ENCODE measurements around the gene AUTS2. TPM values are rescaled to one million over a fixed set of nuclear protein-coding genes. Genes with fewer than 3 reads are reported as not detected.

AUTS2 gene
- total RNA-seq, 1 experiment from 2014 or later = 256 TPM

- no CpG with 5 or more reads among the region's 5 CpGs for WGBS (ENCODE audit: extremely low coverage, insufficient read length, low lambda C conversion rate)
- H2AK5ac ChIP-seq (ENCODE audit: insufficient read length, low read length) = no peak overlapping the region
- TF ChIP-seq CTCF (conservative IDR thresholded peaks at IDR 0.05) = no peak
- H3K79me1 ChIP-seq (ENCODE audit: insufficient read depth, low read depth, low read length, poor library complexity, severe bottlenecking) = no peaks in the 10 kb centered on the region
- no peak overlapping the region for H3K56ac ChIP-seq (ENCODE audit: insufficient read length, low read depth, low read length)
- no peak overlapping the region for H2BK20ac ChIP-seq (ENCODE audit: low read depth, low read length, poor library complexity, severe bottlenecking)
- no peak overlapping the region for H3T11ph ChIP-seq (ENCODE audit: low read length)
- H2BK5ac ChIP-seq (ENCODE audit: insufficient read length, low read length) = no peak overlapping the region
- no peaks in the 10 kb centered on the region for H3K27me3 Mint-ChIP-seq (ENCODE audit: low read depth)
- H3K79me2 ChIP-seq (ENCODE audit: insufficient read depth, low read length) = no peaks in the 10 kb centered on the region
- no peak overlapping the region for H3K14ac ChIP-seq (ENCODE audit: insufficient read depth, low read length)
- H2BK15ac ChIP-seq (ENCODE audit: low read depth, low read length) = no peak overlapping the region
- no peaks in the 10 kb centered on the region for H3K4me1 ChIP-seq (ENCODE audit: insufficient read depth, low read length)
- no peak overlapping the region for H3K9ac ChIP-seq (ENCODE audit: extremely low read depth, insufficient read length, low read length)
- no peaks in the 10 kb centered on the region for H3K9me3 ChIP-seq (ENCODE audit: control insufficient read depth, low read depth, low read length)
- H3K4me2 ChIP-seq (ENCODE audit: insufficient read depth, insufficient read length, low read length) = no peak overlapping the region
- H2BK120ac ChIP-seq (ENCODE audit: low read depth, low read length, poor library complexity, severe bottlenecking) = no peak overlapping the region
- H3K36me3 Mint-ChIP-seq (ENCODE audit: insufficient read depth in 1 of 3, low read depth in 3 of 3) = no peaks in the 10 kb centered on the region
- H4K20me1 ChIP-seq (ENCODE audit: control insufficient read depth, insufficient read depth, insufficient read length) = no peaks in the 10 kb centered on the region
- H4K5ac ChIP-seq (ENCODE audit: insufficient read length, low read depth, low read length) = no peak overlapping the region
- H3K27ac Mint-ChIP-seq = no peak overlapping the region
- no peaks in the 10 kb centered on the region for H3K27me3 ChIP-seq (ENCODE audit: insufficient read depth, low read length)
- H3K27ac ChIP-seq (ENCODE audit: insufficient read length, low read depth, low read length) = no peak overlapping the region
- H3K4me1 Mint-ChIP-seq = no peaks in the 10 kb centered on the region
- H4K91ac ChIP-seq (ENCODE audit: insufficient read length, low read depth, low read length) = no peak overlapping the region
- H3K9me3 Mint-ChIP-seq = no peaks in the 10 kb centered on the region
- H3K4ac ChIP-seq (ENCODE audit: low read depth, low read length) = no peak overlapping the region
- no peak overlapping the region for H2BK12ac ChIP-seq (ENCODE audit: insufficient read length, low read depth, low read length)
- no peak overlapping the region for H4K8ac ChIP-seq (replicated peaks; ENCODE audit: insufficient read length, low read depth, low read length)
- H2AFZ ChIP-seq (ENCODE audit: low read length) = no peak overlapping the region
- no peak for DNase-seq
- H3K4me3 Mint-ChIP-seq = no peak overlapping the region
- H3K18ac ChIP-seq (ENCODE audit: insufficient read length, low read depth, low read length) = no peak overlapping the region
- H3K23me2 ChIP-seq (ENCODE audit: insufficient read length, low read depth, low read length, poor library complexity, severe bottlenecking) = no peaks in the 10 kb centered on the region
- no peak overlapping the region for H3K23ac ChIP-seq (ENCODE audit: insufficient read length, low read depth, low read length)
Observed at GRCh38 chr7:70288781-70289456, 690.6 kb downstream of the AUTS2 start.

Data from H9 (cell line).